Mammary epithelial cell (primary cell): Measurements from ENCODE around the gene LYRM4.

ENCODE experiments used
- CTCF ChIP-seq, 2 donors: IDR thresholded peaks in 1 of 2; conservative IDR thresholded peaks in 1 of 2; 2 replicates each; pipeline ENCODE4 v1.5.1; 2011 to 2012; ENCODE audit warnings: inconsistent platforms in 2 of 2, low read length in 2 of 2, mild to moderate bottlenecking in 2 of 2, control low read depth in 1 of 2, low read depth in 1 of 2; ENCODE audit not compliant: insufficient read depth in 1 of 2; ENCODE audit errors: extremely low read depth in 1 of 2
- EZH2 ChIP-seq: IDR thresholded peaks from 2 replicates; pipeline ENCODE4 v1.6.1; 2012; ENCODE audit warnings: low read length, inconsistent platforms, borderline replicate concordance

DNA sequence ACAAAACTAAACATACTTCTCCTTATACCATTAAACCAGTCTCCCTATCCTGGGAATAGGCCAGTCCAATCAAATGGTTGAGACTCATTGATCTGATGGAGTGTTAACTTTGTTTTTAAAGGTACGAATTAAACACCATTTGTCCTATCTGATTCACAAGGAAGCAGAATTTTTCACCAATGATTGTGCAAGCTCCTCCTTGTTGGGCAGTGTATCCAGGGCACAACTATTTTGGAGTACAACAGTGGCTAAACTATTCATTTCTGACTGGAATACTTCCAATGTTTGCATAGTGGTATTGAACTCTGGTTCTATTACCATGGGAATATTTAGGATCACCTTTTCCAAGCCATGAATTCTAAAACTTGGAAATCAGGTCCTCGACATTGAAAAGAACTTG is 181.1 kb downstream of the LYRM4 start:
- TF ChIP-seq CTCF (conservative IDR thresholded peaks at IDR 0.05 in 1 of 2, IDR thresholded peaks at IDR 0.05 in 1 of 2; ENCODE audit: extremely low read depth in 1 of 2, insufficient read depth in 1 of 2, low read depth in 1 of 2, low read length in 2 of 2) (no peak), EZH2 (no peak)
